GM18868 (cell line): ENCODE measurements around the gene GNGT2.
"Not testable (repeated sequence)": the region's sequence is repeated elsewhere in the genome, so short reads cannot be mapped to it uniquely, and the experiment has no call there.

Experiments
- ATAC-seq: cut with Tn5 transposase; IDR thresholded peaks from one replicate; pipeline ENCODE4 v1.9.1; 2021; ENCODE audit warnings: mild to moderate bottlenecking, moderate library complexity; ENCODE audit not compliant: unreplicated experiment

GNGT2 gene

DNA sequence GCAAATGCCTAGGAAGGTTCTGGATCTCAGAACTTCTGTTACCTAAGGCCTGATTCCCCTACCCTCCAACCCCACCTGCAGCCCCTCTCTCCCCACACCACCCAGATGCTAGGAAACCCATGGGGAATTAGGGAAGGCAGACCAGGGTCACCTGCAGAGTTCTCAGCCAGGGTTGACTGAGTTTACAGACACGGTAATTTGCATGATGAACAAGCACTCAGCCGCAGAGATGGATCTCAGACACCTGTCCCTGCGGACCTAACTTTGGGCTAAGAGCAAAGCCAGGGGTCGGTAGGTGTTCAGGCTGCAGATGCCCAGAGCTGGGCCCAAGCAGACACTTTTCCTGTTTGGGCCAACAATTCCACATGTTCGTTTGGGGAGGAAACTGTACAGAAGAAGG is 3.0 kb upstream of the GNGT2 start:
- ATAC-seq = no peak

DNA sequence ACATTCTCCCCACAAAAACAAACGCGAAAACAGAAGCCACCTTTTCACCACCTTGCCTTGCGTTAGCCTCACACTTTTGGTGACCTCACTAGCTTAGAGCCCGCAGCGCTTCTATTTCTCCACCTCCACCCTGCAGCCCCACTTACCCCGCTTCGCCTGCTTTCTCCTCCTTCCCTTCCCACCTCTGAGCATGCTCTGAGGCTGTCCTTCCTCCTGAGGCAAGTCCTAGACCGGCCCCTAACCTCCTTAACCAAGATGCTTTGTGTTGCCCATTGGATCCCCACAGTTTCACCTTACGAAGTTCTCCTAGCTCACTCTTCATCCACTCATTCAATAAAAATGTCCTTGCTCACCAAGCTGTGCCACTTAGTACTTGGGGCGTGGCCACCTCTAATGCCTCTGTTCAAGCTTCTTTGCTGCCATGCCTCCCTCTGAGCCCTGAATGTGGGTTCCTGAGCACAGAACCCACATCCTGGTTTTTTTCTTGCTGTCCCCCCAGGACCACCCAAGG is 1.3 kb downstream of the GNGT2 start:
- no peak for ATAC-seq

DNA sequence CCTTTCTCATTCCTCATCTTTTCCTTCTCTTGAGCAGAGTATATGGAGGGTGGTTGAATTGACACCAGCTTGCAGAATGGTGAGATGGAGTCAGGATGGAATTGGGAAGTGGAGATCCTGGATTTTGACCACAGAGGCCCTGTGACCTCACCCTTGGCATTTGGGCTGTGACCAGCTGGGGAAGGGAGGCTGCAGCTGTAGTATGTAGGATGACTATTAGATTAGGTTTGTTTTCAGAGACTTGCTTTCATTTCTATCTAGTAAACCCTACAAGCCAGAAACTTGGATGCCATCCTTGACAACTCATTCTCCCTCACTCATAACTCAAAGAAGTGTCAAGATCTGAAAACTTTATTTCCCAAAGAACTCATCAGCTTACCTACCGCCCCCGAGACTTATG is 5.9 kb downstream of the GNGT2 start:
- no peak for ATAC-seq

DNA sequence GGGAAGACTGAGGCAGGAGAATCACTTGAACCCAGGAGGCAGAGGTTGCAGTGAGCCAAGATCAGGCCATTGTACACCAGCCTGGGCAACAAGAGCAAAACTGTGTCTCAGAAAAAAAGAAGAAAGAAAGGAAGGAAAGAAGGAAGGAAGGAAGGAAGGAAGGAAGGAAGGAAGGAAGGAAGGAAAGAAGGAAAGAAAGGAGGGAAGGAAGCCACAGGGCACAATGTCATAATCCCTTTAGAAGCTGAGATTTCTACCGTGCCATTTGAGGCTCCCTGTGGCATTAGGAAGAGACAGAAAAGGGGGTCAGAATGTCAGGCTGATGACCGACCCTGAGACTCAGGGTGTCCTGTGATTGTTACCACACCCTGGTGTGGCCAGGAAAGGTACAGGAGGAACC is 6.6 kb downstream of the GNGT2 start:
- ATAC-seq = no peak

DNA sequence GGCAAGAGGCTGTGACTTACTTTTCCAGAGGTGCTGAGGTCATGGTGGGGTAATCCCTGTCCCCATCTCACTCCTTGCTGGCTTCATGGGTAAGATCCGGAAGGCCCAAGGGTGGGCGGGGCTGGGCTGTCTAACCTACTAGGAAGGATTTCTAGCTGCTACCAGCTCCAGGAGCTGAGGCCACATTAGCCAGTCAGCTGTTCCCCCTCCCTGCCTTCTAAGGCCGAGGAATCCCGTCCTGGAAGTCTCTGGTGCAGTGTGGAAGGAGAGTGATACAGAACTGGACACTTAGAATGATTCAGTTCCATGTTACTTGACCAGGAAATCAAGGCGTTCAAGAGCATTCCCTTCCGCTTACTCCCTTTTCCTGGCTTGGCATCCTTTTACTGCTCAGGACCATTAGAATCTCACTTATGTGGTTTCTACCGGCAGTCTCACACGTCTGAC is 8.9 kb downstream of the GNGT2 start:
- no peak for ATAC-seq

DNA sequence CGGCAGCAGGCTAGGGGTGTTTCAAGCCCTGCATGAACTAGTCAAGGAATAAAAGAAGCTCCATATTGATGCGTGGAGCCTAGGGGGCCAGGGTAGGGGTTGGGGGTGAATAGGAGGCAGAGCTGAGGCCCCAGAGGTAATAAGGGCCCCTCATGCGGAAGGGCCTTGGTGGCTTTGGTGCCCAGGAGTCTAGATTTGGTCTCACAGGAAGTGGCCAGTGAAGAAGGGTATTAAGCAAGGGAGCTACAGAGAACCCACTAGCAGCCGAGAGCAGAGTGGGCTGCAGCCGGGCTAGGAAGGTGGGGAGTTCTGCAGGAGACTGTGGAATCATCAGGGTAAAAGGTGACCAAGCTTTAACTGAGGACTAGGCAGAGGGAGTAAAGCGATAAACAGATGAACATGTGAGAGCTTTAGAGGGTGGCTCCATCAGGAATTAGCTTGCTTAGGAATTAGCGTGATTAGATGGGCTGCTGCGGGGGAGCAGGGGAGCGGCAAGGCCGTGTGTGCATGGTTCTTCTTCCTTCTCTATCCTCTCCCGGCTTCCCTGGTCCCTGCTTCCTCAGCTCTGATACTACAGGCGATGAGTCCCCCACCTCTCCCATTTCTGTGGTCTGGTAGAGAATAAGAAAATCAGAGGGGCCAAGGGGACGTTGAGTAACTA is 9.8 kb downstream of the GNGT2 start:
- no peak for ATAC-seq

DNA sequence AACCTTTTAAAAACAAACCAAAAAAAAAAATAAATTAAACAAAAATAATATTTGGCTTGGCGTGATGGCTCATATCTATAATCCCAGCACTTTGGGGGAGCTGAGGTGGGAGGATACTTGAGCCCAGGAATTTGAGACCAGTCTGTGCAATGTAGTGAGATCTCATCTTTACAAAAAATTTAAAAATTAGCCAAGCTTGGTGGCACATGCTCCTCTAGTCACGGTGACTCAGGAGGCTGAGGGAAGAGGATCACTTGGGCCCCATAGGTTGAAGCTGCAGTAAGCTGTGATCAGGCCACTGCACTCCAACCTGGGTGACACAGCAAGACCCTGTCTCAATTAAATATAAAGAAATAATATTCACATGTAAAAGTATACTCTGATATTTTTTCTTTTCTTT is 12.2 kb downstream of the GNGT2 start:
- ATAC-seq = no peak

DNA sequence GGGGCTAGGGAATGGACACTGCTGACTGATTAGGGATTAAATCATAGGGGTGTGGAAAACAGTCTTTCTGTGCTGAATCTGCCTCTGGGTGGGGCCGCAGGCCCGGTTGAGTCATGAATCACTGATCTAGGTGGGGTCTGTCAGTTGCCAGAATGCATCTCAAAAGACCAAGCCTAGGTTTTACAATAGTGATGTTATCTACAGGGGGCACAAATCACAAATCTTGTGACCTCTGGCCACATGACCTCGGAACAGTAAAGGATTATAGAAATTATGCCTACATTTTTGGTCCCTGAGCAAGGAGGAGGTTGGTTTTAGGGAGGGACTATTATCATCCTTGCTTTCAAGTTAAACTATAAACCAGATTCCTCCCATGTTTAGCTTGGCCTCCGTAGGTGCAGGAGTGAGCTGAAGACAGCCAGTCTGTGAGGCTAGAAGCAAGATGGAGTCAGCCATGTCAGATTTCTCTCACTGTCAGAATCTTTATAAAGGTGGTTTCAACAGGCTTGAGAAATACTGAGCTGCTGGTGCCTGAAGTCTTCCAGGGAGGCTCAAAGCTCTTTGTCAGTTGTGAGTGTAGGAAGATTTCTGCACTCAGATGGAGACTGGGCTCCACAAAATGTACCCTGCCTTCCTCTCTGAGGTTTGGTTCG is 12.9 kb downstream of the GNGT2 start:
- ATAC-seq = no peak

DNA sequence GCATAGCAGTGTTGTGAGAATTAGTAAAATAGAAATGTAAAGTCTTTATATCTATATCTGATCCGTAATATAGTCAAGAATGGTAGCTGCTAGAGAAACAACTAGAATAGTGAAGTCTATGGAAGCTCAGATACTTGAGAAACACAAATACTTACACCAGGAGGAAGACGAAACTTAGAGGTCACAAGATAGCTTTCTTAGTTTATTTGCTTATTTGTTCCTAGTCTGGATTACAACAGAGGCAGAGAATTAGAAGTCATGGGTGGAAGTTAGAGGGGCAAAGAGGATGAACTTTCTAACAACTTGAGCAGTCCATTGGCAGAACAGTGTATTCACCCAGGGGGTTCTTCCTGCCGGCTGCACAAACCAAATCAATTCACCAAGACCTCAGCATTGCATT is 13.9 kb downstream of the GNGT2 start:
- no peak for ATAC-seq

DNA sequence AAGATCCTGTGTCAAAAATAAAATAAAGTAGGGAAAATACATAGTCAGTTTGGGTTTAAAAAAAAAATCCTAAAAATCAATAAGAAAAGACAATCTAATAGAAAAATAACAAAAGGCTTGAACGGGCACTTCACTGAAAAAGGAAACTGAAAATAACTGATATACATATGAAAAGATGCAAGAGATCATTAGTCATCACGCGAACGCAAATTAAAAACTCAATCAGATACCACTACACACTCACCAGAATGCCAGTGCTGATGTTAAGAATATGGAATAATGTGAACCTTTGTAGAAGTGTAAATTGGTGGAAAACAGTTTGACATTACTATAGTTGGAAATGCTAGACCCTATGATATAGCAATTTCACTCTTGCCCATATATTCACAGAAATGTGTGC is 14.6 kb downstream of the GNGT2 start:
- ATAC-seq = no peak

DNA sequence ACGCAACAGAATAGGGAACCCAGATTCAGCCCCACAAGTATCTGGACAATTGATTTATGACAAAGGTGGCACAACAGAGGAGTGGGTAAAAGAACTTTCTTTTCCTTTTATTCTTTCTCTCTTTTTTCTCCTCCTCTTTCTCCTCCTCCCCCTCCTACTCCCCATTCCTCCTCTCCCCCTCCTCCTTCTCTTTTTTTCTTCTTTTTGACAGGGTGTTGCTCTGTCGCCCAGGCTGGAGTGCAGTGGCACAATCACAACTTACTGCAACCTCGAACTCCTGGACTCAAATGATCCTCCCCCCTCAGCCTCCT is 16.1 kb downstream of the GNGT2 start:
- no peak for ATAC-seq

DNA sequence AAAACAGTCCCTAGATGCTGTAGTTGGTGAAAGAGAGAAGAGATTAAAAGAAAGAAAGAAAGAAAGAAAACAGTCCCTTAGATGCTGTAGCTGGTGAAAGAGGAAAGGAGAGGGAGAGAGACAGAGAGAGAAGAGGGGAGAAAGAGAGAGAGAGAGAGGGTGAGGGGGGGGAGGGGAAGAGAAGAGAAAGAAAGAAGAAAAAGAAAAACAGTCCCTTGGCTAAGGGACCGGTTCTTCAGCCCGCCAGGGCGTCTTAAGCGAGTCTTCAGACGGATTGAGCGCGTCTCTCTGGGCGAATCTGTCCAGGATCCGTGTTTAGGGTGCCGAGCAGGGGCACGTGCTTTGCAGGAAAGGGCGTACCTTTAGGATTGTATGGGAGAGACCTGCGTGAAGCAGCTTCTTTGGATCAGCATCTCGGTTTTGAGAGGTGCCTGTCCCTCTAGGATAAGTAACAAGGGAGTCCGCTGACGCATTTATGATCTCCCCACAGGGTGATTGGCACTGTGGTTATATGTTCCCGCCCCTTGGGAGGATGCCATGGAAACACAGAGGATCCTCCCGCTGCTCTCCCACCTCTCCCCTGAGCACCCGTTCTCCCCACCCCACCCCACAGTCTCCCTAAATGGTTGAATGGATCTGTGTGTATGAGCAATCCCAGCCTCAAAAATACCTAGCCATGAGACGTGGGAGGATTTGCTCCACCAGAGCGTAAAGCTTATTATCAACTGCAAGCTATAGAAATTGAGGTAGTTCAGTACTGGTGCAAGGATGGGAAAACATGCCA is 16.7 kb downstream of the GNGT2 start:
- ATAC-seq = peak; percentile 21

DNA sequence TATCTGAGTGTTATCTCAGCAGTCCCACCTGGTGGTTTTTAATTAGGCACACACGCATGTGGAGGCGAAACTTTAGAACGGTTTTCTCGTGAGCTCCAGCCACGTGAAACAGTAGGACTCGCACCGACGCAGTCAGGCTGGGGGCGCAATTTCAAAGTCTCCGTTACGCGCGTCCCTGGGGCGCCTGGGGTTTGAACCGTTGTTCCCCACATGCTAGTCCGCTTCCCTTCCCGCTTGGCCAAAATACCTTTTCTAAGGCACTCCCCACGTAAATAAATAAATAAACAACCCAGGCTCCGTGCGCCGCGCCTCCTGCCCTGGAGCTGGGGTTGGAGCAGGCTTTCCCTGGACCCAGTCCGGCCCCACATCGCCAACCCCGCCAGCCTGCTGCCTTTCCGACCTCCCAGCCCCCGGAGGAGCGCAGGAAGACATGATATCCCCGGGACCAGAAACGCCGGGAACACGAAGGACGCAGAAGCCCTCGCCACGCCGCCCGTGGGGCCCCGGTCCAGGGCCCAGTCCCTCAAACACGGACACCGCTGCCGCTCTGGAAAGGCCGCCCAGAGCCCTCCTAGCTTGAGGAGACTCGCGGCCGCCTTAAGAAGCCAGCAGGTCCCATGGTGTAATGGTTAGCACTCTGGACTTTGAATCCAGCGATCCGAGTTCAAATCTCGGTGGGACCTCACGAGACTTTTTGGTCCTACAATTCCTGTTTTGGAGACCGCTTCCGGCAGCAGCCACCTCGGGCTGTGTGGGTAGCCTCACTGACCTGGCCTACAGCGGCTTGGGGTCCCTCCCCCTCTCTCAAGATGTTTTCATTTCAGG is 18.2 kb downstream of the GNGT2 start:
- peak; percentile 25 for ATAC-seq

DNA sequence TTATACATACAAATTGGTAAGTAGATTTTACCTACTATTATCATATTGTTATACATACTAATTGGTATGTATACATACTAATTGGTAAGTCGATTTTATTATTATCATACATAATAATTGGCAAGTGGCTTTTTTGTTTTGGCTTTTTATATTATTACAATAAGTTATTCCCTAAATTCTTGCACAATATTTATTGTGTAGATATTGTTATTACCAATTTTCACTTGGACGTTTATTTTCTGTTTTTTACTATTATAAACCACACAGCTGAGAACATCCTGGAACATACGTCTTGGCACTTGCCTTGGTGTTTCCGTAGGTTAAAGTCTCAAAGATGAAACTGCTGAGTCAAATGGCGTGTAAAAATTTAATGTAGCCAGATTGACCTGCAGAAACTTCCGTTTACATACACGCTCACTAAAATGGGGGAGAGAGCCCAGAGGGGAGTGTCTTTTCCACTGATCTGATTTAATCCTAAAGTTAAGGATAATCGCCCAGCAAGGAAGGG is 18.9 kb downstream of the GNGT2 start:
- peak; percentile 5 for ATAC-seq

DNA sequence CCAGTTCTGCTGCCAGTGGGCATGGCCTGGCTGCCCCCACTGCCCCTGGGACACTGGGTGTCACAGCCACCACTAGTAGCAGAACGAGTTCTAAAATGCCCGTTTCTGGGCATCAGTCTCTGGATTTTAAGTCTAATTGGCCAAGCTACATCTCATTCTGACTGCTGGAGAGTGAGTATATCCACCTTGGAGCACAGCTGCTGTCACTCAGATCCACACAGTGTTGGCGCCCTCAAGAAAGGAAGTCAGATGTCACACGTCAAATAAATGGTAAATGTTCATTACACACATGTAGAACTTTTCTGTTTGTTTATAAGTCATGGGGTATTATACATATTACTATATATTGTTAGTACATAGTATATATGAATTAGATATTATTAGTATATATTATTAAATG is 19.4 kb downstream of the GNGT2 start:
- no peak for ATAC-seq

DNA sequence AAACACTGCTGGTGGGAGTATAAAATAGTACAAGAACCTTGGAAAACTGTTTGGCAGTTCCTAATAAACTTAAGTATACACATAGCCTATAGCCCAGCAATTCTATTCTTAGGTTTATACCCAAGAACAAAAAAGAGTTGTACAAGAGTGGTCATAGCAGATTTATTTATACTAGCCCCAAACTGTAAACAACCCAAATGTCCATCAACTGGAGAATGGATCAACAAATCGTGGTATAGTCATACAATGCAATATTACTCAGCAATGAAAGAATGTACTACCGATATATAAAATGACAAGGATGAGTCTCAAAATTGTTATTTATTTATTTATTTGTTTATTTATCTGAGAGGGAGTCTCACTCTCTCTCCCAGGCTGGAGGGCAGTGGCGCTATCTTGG is 23.1 kb downstream of the GNGT2 start:
- ATAC-seq = no peak

DNA sequence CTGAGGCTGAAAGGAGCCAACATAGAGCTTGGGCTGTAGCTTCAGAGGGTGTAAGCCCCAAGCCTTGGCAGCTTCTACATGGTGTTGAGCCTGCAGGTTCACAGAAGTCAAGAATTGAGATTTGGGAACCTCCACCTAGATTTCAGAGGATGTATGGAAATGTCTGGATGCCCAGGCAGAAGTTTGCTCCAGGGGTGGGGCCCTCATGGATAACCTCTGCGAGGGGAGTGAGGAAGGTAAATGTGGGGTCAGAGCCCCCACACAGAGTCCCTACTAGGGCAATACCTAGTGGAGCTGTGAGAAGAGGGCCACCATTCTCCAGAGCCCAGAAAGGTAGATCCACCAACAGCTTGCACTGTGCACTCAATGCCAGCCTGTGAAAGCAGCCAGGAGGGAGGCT is 25.0 kb downstream of the GNGT2 start:
- not testable (repeated sequence) for ATAC-seq

DNA sequence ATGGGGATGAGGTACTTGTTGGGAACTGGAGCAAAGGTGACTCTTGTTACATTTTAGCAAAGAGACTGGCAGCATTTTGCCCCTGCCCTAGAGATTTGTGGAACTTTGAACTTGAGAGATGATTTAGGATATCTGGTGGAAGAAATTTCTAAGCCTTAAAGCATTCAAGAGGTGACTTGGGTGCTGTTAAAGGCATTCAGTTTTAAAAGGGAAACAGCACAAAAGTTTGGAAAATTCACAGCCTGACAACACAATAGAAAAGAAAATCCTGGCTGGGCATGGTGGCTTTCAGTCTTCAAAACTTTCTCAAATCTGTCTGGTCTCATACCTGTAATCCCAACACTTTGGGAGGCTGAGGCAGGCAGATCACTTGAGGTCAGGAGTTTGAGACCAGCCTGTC is 25.9 kb downstream of the GNGT2 start:
- ATAC-seq = not testable (repeated sequence)

DNA sequence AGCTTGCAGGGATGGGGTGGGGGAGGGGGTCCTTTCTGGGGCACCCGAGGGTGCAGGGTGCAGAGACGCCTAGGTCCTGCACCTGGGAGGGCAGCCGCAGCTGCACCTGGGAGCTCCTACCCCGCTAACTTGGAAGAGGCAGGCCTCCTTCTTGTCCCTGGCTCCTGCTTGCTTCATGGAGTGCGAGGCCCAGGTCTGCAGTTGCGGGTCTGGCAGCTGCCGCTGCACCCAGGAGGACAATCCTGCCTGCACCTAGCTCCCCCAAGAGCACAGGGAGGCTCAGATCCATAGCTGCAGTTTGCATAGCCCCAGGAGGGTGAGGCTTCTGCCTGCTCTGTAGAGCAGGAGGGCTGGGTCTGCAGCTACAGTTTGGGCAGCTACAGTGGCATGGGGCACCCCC is 26.6 kb downstream of the GNGT2 start:
- no peak for ATAC-seq

DNA sequence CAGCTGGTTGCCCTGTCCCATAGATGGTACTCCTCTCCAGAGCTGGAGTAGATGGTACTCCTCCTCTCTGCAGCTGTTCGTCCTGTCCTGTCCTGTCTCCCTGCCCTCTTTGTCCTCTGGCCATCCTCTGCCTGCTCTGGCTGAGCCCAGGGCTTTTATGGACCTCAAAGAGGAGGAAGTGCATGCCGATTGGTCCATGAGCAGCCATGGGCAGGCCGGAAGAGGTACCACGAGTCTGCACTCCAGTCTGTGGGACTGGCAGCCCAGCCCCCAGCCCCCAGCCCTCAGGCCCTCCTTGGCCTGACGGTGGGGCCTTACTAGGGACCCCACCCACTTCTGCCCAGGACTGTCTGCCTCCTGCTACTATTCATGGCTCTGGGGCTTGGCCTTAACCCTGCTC is 27.0 kb downstream of the GNGT2 start:
- no peak for ATAC-seq
